Coronary artery (tissue), 2 donors: ENCODE data around the gene GPR17.

ENCODE experiments used
- DNase-seq: peaks from one replicate; pipeline ENCODE4 v3.0.0-alpha.2; 2017; ENCODE audit warnings: low spot score
- H3K27ac ChIP-seq, 2 donors: fragments of 200-600 bp; sonication (generic); one replicate each; pipeline ENCODE4 v1.5.1; 2016 to 2019
- H3K4me3 ChIP-seq: fragments of 200-600 bp; sonication (generic); 2 replicates; pipeline ENCODE4 v1.5.1; 2016; ENCODE audit warnings: mild to moderate bottlenecking, moderate library complexity
- TF ChIP-seq, protein P1 (sequence below): fragments of 200-600 bp; sonication (generic); IDR thresholded peaks from one replicate; pipeline ENCODE4 v1.5.1; 2019; ENCODE audit warnings: antibody characterized with exemption

GPR17 gene

DNA sequence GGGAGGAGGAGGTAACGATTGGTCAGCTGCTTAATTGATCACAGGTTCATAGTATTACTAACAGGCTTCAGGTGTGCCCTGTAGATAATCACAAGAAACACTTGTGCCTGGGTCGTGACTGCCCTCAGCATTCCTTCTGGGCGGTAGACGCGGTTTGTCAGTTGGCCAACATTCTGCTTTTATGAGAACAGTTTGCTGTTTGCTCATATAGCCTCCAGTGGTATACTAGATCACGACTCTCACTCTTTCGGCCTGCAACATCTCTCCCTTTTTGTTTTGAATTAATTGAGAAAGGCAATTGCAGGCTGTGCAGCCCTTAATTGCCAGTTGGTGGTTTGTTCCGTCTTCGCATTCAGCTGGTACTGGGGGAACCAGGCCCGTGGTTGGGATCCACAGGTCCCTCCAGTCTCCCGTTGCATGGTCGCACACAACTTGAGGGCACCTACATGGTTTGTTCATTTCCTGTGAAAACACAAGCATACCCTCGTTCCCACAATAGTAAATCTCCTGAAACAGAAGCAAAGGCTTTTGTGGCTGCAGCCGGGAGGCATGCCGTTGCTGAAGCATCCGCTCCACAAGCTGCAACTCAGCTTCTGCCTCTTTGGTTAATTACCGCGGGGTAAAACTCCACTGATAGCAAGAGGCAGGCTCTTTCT is 30.3 kb upstream of the GPR17 start:
- peak; percentile 28 for DNase-seq
- H3K27ac ChIP-seq, result no peak overlapping the region
- H3K4me3 ChIP-seq, result no peak overlapping the region
- TF ChIP-seq, protein P1, sequence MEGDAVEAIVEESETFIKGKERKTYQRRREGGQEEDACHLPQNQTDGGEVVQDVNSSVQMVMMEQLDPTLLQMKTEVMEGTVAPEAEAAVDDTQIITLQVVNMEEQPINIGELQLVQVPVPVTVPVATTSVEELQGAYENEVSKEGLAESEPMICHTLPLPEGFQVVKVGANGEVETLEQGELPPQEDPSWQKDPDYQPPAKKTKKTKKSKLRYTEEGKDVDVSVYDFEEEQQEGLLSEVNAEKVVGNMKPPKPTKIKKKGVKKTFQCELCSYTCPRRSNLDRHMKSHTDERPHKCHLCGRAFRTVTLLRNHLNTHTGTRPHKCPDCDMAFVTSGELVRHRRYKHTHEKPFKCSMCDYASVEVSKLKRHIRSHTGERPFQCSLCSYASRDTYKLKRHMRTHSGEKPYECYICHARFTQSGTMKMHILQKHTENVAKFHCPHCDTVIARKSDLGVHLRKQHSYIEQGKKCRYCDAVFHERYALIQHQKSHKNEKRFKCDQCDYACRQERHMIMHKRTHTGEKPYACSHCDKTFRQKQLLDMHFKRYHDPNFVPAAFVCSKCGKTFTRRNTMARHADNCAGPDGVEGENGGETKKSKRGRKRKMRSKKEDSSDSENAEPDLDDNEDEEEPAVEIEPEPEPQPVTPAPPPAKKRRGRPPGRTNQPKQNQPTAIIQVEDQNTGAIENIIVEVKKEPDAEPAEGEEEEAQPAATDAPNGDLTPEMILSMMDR, result no peak

DNA sequence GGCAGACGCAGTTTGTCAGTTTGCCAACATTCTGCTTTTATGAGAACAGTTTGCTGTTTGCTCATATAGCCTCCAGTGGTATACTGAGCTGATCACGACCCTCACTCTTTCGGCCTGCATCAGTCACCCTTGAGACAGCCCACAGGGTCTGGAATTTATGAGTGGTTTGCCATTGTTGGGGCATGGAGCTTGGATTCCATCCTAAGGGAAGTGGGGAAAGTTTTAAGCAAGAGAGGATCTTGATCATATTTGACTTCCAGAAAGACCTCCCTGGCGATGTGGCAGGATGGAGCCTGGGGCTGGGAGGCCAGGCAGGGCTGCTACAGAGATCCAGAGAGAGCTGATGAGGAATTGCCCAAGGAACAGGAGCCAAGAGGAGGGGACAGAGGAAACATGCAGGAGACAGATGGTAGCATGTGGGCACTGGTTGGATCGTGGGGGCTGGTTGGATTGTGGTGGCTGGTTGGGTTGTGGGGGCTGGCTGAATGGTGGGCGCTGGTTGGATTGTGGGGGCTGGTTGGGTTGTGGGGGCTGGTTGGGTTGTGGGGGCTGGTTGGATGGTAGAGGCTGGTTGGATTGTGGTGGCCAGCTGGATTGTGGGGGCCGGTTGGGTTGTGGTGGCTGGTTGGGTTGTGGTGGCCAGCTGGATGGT is 27.3 kb upstream of the GPR17 start:
- Histone ChIP-seq H3K4me3 (no peak overlapping the region), H3K27ac (no peak overlapping the region)
- TF ChIP-seq, protein P1, result no peak
- peak; percentile 41 for DNase-seq

DNA sequence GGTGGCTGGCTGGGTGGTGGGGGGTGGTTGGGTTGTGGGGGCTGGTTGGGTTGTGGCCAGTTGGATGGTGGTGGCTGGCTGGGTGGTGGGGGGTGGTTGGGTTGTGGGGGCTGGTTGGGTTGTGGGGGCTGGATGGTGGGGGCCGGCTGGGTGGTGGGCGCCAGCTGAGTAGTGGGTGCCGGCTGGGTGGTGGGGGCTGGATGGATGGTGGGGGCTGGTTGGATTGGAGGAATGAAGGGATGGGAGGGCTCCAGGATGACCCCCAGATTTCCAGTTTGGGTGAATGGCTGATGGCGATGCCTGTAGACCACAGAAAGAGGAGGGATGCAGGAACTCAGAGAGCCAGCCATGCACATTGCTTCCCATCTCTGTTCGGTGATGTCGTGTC is 26.8 kb upstream of the GPR17 start:
- TF ChIP-seq, protein P1, result no peak
- no peak overlapping the region for H3K27ac ChIP-seq
- no peak overlapping the region for H3K4me3 ChIP-seq
- DNase-seq, result peak; percentile 40

DNA sequence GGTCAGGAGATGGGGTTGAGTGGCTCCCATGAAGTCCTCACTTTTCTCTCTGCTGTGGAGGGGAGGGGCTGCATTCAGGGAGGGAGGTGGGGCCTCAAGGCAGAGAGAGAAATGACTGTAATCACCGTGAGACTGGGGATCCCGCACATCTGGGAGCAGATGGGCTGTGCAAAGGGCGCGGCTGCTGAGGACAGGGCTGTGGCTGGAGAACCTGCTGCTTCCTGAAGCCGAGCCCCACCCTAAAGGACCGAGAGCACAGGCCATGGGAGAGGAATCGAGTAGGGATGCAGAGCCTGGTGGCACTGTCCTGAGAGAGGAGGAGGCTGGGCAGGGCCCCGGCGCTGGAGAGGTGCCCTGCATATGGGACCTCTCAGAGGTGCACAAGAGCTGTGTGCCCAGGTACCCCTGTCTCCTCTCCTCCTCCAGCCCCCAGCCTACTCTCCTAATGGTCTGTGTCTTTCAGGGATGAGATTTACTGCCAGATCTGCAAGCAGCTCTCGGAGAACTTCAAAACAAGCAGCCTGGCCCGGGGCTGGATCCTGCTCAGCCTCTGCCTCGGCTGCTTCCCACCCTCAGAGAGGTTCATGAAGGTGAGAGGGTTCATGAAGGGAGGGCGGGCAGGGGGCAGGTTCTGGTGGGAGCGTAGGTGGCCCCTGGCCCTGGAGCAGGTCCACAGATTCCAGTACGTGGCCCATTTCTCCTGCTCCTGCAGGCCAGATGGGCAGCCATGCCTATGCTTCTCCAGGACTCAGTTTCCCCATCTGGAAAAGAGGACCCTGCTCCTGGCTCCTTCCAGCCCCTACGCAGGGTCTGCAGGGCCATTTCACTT is 25.9 kb upstream of the GPR17 start:
- peak; percentile 65 for DNase-seq
- H3K4me3 ChIP-seq, result no peak overlapping the region
- TF ChIP-seq, protein P1, result no peak
- no peak overlapping the region for H3K27ac ChIP-seq

DNA sequence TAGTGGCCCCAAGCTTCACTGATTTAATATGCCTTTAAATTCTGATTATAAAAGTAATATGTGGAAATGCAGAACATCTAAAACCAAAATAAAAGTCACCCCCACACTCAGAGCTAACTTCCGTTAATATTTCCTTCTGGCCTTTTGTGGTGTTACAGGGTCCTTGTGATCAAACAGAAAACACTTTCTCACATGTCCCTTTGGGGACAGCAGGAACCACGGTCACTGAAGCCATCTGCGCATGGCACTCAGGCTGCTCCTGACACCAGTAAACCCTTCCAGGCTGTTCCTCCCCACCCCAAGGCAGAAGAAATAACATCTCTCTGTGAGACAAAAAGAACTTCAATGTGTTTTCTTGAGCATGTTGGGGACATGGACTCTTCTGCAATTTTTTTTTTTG is 25.1 kb upstream of the GPR17 start:
- no peak overlapping the region for H3K27ac ChIP-seq
- peak; percentile 46 for DNase-seq
- TF ChIP-seq, protein P1, result no peak
- H3K4me3 ChIP-seq, result no peak overlapping the region

DNA sequence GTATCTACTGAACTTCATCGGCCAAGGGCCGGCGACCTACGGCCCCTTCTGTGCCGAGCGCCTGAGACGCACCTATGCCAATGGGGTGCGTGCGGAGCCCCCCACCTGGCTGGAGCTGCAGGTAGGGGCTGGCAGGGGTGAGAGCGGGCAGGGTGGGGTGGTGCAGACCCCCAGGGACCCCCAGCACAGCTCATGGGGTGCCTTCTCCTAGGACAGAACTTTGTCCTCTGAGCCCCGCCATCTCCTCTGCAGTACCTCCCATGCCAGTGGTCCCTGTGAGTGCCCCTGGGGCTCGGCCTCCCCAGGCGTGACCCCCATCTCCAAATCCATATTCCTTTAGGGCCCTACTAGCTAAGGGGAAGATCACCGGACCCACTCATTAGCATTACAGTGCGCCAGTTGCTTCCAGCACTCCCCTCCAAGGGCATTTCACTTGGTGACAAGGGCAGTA is 23.9 kb upstream of the GPR17 start:
- TF ChIP-seq, protein P1, result no peak
- Histone ChIP-seq H3K27ac (no peak overlapping the region), H3K4me3 (no peak overlapping the region)
- peak; percentile 70 for DNase-seq
